ENCODE results near the gene THPO. TPM values are rescaled to one million over a fixed set of nuclear protein-coding genes. Genes with fewer than 3 reads are reported as not detected.
A peak's percentile ranks its signal among the peaks of the same experiment; 100 is the strongest.

Gene THPO
- polyA plus RNA-seq, 1 donor from 2014 or later: 0.14 TPM

GRCh38 chr3:184327171-184327570, 50.8 kb downstream of the THPO start:
- H3K9me3 Mint-ChIP-seq: no peaks in the 10 kb centered on the region
- H3K27me3 Mint-ChIP-seq: no peaks in the 10 kb centered on the region
- H3K4me1 Mint-ChIP-seq: peaks cover 0 to 2% (median 0%) of the 10 kb centered on the region in 3 donors
- peaks cover 5% of the 10 kb centered on the region for H3K36me3 Mint-ChIP-seq
- peak overlapping the region in 1 of 4 donors; percentile 44 for H3K4me3 Mint-ChIP-seq
- H3K27ac Mint-ChIP-seq: peak overlapping the region; percentile 36 to 67 (median 60)

GRCh38 chr3:184325715-184326369, 52.2 kb downstream of the THPO start:
- no peaks in the 10 kb centered on the region for H3K9me3 Mint-ChIP-seq
- H3K4me1 Mint-ChIP-seq: peaks cover 0 to 3% (median 0%) of the 10 kb centered on the region in 3 donors
- no peak overlapping the region for H3K4me3 Mint-ChIP-seq
- no peaks in the 10 kb centered on the region for H3K27me3 Mint-ChIP-seq
- H3K36me3 Mint-ChIP-seq: peaks cover 5% of the 10 kb centered on the region
- no peak overlapping the region for H3K27ac Mint-ChIP-seq

GRCh38 chr3:184325269-184325668, 52.7 kb downstream of the THPO start:
- H3K4me1 Mint-ChIP-seq: peaks cover 0 to 3% (median 0%) of the 10 kb centered on the region in 3 donors
- H3K9me3 Mint-ChIP-seq: no peaks in the 10 kb centered on the region
- H3K27ac Mint-ChIP-seq: no peak overlapping the region
- peaks cover 5% of the 10 kb centered on the region for H3K36me3 Mint-ChIP-seq
- H3K4me3 Mint-ChIP-seq: no peak overlapping the region
- no peaks in the 10 kb centered on the region for H3K27me3 Mint-ChIP-seq

- H3K27ac Mint-ChIP-seq: peak overlapping the region in 1 of 3 donors; percentile 51
- H3K4me3 Mint-ChIP-seq: peak overlapping the region in 1 of 4 donors; percentile 38
These were observed 54.3 kb downstream of the THPO start for GRCh38 chr3:184323696-184324095.

GRCh38 chr3:184322731-184323487, 55.1 kb downstream of the THPO start:
- H3K27ac Mint-ChIP-seq: peak overlapping the region in 2 of 3 donors; percentile 21 to 28
- H3K36me3 Mint-ChIP-seq: no peaks in the 10 kb centered on the region
- peak overlapping the region in 1 of 4 donors; percentile 38 for H3K4me3 Mint-ChIP-seq

More at GRCh38 chr3:184323696-184324095, 54.3 kb downstream of the THPO start:
- H3K9me3 Mint-ChIP-seq: no peaks in the 10 kb centered on the region
- no peaks in the 10 kb centered on the region for H3K27me3 Mint-ChIP-seq
- H3K36me3 Mint-ChIP-seq: peaks cover 3% of the 10 kb centered on the region
- peaks cover 0 to 3% (median 0%) of the 10 kb centered on the region in 3 donors for H3K4me1 Mint-ChIP-seq

More at GRCh38 chr3:184322731-184323487, 55.1 kb downstream of the THPO start:
- Mint-ChIP-seq H3K9me3 (no peaks in the 10 kb centered on the region), H3K4me1 (peaks cover 2 to 4% (median 2%) of the 10 kb centered on the region in 3 donors), H3K27me3 (no peaks in the 10 kb centered on the region)

Other genes with a start within 250 kb of the THPO start
- gene EIF2B5, start 242.8 kb downstream of the THPO start, polyA plus RNA-seq: 44.5 TPM
- 6.4 TPM for gene DVL3, start 222.8 kb downstream of the THPO start, polyA plus RNA-seq
- 249 TPM for gene AP2M1, start 203.4 kb downstream of the THPO start, polyA plus RNA-seq
- 49.1 TPM for gene ABCF3, start 192.0 kb downstream of the THPO start, polyA plus RNA-seq
- 0.20 TPM for gene VWA5B2, start 148.6 kb downstream of the THPO start, polyA plus RNA-seq
- 72.3 TPM for gene ALG3, start 129.2 kb downstream of the THPO start, polyA plus RNA-seq
- 3.2 TPM for gene EEF1AKMT4, start 128.5 kb downstream of the THPO start, polyA plus RNA-seq
- not detected for gene CAMK2N2, start 116.7 kb downstream of the THPO start, polyA plus RNA-seq
- not detected for gene ECE2, start 102.2 kb downstream of the THPO start, polyA plus RNA-seq
- gene PSMD2, start 79.0 kb downstream of the THPO start, polyA plus RNA-seq: 143 TPM
- 28.0 TPM for gene EIF4G1, start 63.6 kb downstream of the THPO start, polyA plus RNA-seq
- 2.6 TPM for gene FAM131A, start 40.6 kb downstream of the THPO start, polyA plus RNA-seq
- 0.53 TPM for gene CLCN2, start 16.6 kb downstream of the THPO start, polyA plus RNA-seq
- 40.8 TPM for gene POLR2H, start 16.5 kb downstream of the THPO start, polyA plus RNA-seq
- not detected for gene CHRD, start 1.8 kb upstream of the THPO start, polyA plus RNA-seq
- not detected for gene EPHB3, start 183.6 kb upstream of the THPO start, polyA plus RNA-seq

Measured in IgD-negative memory B cell (primary cell).